Endometrial microvascular endothelial cells (primary cell): ENCODE data around the gene MARCO. TPM values are rescaled to one million over a fixed set of nuclear protein-coding genes. Genes with fewer than 3 reads are reported as not detected.

Experiments
- in situ Hi-C: cut with HindIII; loops from 2 replicates; pipeline ENCODE4 v1.10.0; 2017; ENCODE audit warnings: low sequenced_read_pairs, low pct_unique_long_range_greater_than_20kb; ENCODE audit errors: inconsistent ontology term
- total RNA-seq: library from RNA; depleted of rRNA; stranded (reverse); fragments of >200 nt; gene quantifications from one replicate; pipeline ENCODE4 v1.2.3, GENCODE V29; 2015; ENCODE audit errors: inconsistent ontology term

MARCO gene
- total RNA-seq, 1 donor from 2014 or later, result not detected

- in situ Hi-C loops, result no loop called here
Observed at GRCh38 chr2:118970396-118971135, 28.6 kb downstream of the MARCO start.

GRCh38 chr2:118971245-118972122 lies 29.5 kb downstream of the MARCO start:
- in situ Hi-C loops, result no loop called here

GRCh38 chr2:118973542-118973951 lies 31.6 kb downstream of the MARCO start:
- in situ Hi-C loops, result no loop called here

GRCh38 chr2:118974103-118974993 lies 32.4 kb downstream of the MARCO start:
- in situ Hi-C loops, result no loop called here

- in situ Hi-C loops, result no loop called here
Observed at GRCh38 chr2:118975133-118975532, 33.1 kb downstream of the MARCO start.

- in situ Hi-C loops, result no loop called here
Observed at GRCh38 chr2:118978064-118978463, 36.1 kb downstream of the MARCO start.

- in situ Hi-C loops, result no loop called here
Observed at GRCh38 chr2:118979152-118979861, 37.3 kb downstream of the MARCO start.

- in situ Hi-C loops, result no loop called here
Observed at GRCh38 chr2:118980022-118980421, 38.0 kb downstream of the MARCO start.

GRCh38 chr2:118980573-118980972 lies 38.6 kb downstream of the MARCO start:
- in situ Hi-C loops, result no loop called here

- in situ Hi-C loops, result no loop called here
Observed at GRCh38 chr2:118981632-118982031, 39.6 kb downstream of the MARCO start.

- in situ Hi-C loops, result no loop called here
Observed at GRCh38 chr2:118982039-118982438, 40.0 kb downstream of the MARCO start.

GRCh38 chr2:118983133-118983532 lies 41.1 kb downstream of the MARCO start:
- in situ Hi-C loops, result no loop called here

- in situ Hi-C loops, result no loop called here
Observed at GRCh38 chr2:118983915-118984314, 41.9 kb downstream of the MARCO start.

GRCh38 chr2:118986738-118987137 lies 44.7 kb downstream of the MARCO start:
- in situ Hi-C loops, result no loop called here

- in situ Hi-C loops, result no loop called here
Observed at GRCh38 chr2:118987886-118988285, 45.9 kb downstream of the MARCO start.

- in situ Hi-C loops, result no loop called here
Observed at GRCh38 chr2:118988706-118989105, 46.7 kb downstream of the MARCO start.

- in situ Hi-C loops, result no loop called here
Observed at GRCh38 chr2:118989481-118989880, 47.5 kb downstream of the MARCO start.

- in situ Hi-C loops, result no loop called here
Observed at GRCh38 chr2:118990757-118991545, 49.0 kb downstream of the MARCO start.
